Hepatocyte (in vitro differentiated cells): ENCODE measurements around the gene KRTAP2-2.

ENCODE experiments used
- CTCF ChIP-seq: fragments of 200-600 bp; sonication (generic); IDR thresholded peaks from 2 replicates; pipeline ENCODE4 v1.5.1; 2016; ENCODE audit warnings: antibody characterized with exemption, mild to moderate bottlenecking; ENCODE audit not compliant: poor library complexity
- EZH2 ChIP-seq: fragments of 200-600 bp; sonication (generic); IDR thresholded peaks from 2 replicates; pipeline ENCODE4 v1.6.1; 2016; ENCODE audit warnings: antibody characterized with exemption, mild to moderate bottlenecking, borderline replicate concordance
- EZH2phosphoT487 ChIP-seq: fragments of 200-600 bp; sonication (generic); IDR thresholded peaks from one replicate; pipeline ENCODE4 v1.6.1; 2018; ENCODE audit warnings: antibody characterized with exemption, mild to moderate bottlenecking, low read depth, moderate library complexity; ENCODE audit not compliant: unreplicated experiment, severe bottlenecking

GRCh38 chr17:41060052-41060604, 5.1 kb upstream of the KRTAP2-2 start, which contains the start of gene KRTAP2-3:
- TF ChIP-seq CTCF, result no peak
- TF ChIP-seq EZH2, result no peak
- no peak for TF ChIP-seq EZH2phosphoT487
